GM12875 (cell line): ENCODE results near the gene KIF25.
"Not testable (repeated sequence)": the region's sequence is repeated elsewhere in the genome, so short reads cannot be mapped to it uniquely, and the experiment has no call there.

ENCODE experiments used
- H3K4me3 ChIP-seq: one replicate; pipeline ENCODE4 v1.5.1; 2011; ENCODE audit warnings: low read depth, low read length, control low read depth
- TF ChIP-seq, protein P1 (sequence below): IDR thresholded peaks from 2 replicates; pipeline ENCODE4 v1.5.1; 2011; ENCODE audit warnings: low read depth, mild to moderate bottlenecking, control low read depth, inconsistent platforms, low read length, moderate library complexity, borderline replicate concordance; ENCODE audit not compliant: insufficient read depth

KIF25 gene

DNA sequence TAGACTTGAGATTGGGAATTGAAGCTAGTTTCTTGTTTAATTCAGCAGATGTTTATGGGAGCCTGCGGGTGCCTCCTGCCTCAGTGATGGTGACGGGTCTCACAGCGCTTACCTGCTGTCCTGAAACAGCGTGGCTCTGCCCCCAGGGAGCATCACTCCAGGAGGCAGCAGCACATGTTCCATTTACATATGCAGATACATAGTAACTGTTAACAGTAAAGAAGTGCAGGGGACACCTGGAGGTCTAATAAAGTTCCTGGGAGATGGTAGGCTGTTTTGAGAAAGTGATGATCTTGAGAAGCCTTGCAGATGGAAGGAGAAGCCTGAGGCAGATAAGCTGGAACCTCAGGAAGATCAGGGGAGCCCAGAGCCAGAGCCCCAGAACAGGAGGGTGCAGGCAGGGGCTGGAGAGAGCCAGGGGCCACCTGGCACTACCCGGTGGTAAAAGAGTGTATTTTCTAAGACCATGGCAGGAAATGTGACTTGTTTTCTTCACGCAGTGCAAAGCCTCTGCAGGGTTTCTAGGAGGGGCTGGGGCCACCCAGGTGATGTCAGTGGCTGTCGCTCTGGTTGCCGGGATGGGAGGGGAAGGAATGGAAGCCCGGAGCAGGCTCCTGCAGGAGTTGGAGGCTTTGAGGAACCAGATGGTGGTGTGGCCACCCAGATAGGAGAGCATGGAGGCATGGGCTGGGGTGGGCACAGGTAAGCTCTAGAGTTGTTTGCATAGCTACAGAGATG lies 24.2 kb upstream of the KIF25 start:
- no peak overlapping the region for H3K4me3 ChIP-seq
- TF ChIP-seq, protein P1, sequence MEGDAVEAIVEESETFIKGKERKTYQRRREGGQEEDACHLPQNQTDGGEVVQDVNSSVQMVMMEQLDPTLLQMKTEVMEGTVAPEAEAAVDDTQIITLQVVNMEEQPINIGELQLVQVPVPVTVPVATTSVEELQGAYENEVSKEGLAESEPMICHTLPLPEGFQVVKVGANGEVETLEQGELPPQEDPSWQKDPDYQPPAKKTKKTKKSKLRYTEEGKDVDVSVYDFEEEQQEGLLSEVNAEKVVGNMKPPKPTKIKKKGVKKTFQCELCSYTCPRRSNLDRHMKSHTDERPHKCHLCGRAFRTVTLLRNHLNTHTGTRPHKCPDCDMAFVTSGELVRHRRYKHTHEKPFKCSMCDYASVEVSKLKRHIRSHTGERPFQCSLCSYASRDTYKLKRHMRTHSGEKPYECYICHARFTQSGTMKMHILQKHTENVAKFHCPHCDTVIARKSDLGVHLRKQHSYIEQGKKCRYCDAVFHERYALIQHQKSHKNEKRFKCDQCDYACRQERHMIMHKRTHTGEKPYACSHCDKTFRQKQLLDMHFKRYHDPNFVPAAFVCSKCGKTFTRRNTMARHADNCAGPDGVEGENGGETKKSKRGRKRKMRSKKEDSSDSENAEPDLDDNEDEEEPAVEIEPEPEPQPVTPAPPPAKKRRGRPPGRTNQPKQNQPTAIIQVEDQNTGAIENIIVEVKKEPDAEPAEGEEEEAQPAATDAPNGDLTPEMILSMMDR = no peak

DNA sequence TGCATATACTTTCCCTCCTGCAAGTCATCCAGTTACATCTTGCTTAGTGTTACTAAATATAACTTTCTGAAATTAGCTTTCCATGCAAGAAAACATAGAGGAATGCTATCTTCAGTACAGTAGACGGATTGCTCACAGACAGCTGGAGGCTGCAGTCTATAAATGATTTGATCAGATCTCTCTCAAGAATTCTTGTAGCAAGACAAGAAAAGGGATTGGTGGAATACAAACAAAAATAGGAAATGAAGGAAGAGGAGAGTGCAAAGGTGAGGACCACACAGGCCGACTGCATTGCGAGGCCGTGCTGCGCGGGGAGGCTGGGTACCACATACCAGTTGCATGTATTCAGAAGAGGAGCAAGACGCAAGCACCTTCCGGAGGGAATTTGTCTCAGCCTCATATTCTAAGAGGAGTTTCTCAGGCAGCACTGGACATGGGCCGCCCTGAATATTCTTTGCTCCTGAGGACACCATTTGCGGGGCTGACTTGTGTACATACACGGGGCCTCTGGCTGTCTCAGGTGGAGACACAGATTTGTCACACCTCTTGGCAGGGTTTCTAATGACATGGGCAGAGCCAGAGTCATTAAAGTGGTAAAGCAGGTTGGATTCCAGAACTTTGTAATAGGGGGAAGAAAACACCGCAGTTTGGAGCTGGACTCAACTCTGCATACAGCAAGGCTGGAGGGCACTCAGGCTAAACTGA lies 22.7 kb upstream of the KIF25 start:
- TF ChIP-seq, protein P1 = no peak
- H3K4me3 ChIP-seq = no peak overlapping the region

DNA sequence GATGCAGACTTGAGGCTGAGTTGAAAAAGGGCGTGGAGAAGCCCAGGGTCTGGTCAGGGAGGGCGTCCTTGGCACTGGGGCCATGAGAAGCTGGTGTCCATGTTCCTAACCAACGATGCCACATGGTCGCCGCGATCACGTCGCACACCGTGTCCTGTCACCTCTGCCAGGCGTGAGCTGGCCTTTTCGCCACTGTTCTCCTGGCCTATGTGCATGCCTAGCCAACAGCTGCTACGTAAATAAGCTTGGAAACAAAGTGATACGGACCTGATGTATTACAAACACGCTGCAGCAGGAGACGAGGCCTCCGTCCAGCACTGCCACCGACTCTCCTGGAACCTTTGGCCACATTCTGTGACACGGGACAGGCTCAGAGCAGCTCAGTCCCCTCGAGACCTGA lies 22.0 kb upstream of the KIF25 start:
- TF ChIP-seq, protein P1 = no peak

DNA sequence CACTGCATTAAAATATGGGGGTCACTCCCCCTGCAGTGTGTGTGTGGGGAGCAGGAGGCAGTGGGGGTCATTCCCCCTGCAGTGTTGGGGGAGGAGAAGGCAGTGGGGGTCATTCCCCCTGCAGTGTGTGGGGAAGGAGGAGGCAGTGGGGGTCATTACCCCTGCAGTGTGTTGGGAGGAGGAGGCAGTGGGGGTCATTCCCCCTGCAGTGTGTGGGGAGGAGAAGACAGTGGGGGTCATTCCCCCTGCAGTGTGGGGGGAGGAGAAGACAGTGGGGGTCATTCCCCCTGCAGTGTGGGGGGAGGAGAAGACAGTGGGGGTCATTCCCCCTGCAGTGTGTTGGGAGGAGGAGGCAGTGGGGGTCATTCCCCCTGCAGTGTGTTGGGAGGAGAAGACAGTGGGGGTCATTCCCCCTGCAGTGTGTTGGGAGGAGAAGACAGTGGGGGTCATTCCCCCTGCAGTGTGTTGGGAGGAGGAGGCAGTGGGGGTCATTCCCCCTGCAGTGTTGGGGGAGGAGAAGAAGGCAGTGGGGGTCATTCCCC lies 21.3 kb upstream of the KIF25 start:
- not testable (repeated sequence) for H3K4me3 ChIP-seq

More for the DNA sequence above, 22.0 kb upstream of the KIF25 start:
- no peak overlapping the region for H3K4me3 ChIP-seq

DNA sequence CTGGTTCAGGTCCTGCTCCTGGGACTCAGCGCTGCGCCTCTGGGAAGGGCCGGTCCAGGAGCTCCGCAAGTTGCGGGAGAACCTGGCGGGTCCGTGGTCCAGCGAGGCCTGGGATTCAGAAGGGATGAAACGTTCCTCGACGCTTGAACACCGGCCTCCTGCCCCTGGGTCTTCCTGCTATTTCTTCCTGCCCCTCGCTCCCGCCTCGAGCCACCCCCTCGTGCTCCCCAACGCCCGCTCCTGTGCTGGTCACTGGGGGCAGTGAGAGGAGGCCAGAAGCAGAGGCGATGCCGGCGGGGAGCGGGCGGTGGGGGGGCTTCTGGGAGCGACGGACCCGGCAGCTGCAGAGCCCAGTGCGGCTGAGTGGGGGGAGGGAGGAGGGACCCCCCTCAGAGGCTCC lies 20.8 kb upstream of the KIF25 start:
- no peak overlapping the region for H3K4me3 ChIP-seq
- TF ChIP-seq, protein P1 = no peak

DNA sequence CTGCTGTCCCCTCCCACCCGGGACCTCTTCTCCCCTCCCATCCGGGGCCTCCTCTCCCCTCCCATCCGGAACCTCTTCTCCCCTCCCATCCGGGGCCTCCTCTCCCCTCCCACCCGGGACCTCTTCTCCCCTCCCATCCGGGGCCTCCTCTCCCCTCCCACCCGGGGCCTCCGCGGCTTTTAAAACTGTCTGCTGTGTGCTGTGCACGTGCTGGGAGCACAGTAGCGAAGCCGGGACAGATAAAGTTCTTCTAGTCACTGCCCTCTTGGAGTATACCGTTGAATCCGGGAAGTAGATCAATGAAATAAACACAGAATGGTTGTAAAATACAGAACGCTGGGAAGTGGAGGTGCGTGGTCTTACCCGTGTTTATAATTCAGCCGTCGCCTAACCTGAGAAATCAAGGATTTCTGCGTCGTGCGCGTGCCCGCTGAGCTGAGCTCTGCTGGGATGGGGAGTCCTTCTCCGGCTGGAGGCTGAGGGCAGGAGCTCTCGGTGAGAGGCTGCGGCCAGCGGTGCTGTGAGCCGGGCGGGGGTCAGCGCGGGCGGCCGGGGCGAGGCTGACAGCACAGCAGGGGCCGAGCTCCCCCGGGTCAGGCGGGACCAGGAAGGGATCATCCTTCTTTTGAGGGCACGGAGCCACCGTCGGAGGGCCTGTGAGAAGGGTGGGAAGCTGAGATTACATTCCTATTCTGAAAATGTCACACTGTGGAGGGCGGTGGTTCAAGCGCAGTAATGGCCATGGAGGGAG lies 19.6 kb upstream of the KIF25 start:
- no peak overlapping the region for H3K4me3 ChIP-seq
- TF ChIP-seq, protein P1 = no peak

DNA sequence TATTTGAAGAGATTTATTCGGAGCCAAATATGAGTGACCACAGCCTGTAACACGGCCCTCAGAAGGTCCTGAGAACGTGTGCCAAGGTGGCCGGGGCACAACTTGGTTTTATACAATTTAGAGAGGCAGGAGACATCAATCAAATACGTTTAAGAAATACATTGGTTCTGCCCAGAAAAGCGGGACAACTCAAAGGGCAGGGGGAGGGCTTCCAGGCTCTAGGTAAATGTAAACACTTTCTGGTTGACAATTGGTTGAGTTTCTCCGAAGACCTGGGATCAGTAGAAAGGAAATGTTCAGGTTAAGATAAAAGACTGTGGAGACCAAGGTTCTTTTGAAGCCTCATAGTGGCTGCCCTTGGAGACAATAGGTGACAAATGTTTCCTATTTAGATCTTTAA lies 18.9 kb upstream of the KIF25 start:
- H3K4me3 ChIP-seq = no peak overlapping the region
- TF ChIP-seq, protein P1 = no peak
